Effector CD8-positive, alpha-beta T cell (primary cell): ENCODE measurements around the gene ARHGEF3.

Source experiments
- DNase-seq: peaks from one replicate; lab custom pipeline; 2025; lab: John Stamatoyannopoulos, UW
- total RNA-seq, 4 experiments: gene quantifications; one replicate each; lab custom pipeline; 2026; lab: John Stamatoyannopoulos, UW

Gene ARHGEF3, protein sequence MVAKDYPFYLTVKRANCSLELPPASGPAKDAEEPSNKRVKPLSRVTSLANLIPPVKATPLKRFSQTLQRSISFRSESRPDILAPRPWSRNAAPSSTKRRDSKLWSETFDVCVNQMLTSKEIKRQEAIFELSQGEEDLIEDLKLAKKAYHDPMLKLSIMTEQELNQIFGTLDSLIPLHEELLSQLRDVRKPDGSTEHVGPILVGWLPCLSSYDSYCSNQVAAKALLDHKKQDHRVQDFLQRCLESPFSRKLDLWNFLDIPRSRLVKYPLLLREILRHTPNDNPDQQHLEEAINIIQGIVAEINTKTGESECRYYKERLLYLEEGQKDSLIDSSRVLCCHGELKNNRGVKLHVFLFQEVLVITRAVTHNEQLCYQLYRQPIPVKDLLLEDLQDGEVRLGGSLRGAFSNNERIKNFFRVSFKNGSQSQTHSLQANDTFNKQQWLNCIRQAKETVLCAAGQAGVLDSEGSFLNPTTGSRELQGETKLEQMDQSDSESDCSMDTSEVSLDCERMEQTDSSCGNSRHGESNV
- 174 to 267 (median 213) reads per million in 4 experiments for total RNA-seq

DNA sequence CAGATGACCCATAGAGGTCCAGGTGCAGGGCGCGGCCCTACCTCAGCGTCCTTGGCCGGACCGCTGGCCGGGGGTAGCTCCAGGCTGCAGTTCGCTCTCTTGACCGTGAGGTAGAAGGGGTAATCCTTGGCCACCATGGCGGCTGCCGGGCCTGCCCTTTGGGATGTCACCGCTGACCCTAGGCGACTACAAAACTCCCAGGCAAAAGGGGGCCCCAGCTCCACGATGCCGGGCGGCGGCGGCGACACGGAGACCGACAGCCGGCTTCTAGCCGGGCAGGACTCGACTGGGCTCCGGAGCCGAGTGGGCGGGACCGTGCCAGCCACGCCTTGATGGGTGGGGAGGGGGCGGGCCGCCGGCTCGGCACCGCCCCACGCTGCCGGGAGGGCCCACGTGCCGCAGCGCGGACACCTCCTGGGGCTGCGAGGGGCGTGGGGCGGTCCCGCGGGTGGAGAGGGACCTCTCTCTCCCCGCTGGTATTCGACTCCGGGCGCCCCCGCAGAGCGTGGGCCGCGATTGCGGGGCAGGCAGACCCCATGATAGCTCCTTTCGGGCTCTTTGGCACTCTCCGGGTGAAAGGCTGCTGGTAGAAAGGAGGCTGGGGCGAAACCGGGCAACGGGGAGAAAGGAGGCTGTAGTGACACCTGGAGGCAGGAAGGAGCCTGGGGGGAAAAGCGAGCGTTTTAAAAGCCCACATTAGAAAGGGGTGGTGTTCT, at the start of gene ARHGEF3:
TSS of gene ARHGEF3 (minus strand) at position 288 of the 716 bp plus-strand sequence. CDS start at position 137, 151 bp downstream.
- peak; percentile 79 for DNase-seq

DNA sequence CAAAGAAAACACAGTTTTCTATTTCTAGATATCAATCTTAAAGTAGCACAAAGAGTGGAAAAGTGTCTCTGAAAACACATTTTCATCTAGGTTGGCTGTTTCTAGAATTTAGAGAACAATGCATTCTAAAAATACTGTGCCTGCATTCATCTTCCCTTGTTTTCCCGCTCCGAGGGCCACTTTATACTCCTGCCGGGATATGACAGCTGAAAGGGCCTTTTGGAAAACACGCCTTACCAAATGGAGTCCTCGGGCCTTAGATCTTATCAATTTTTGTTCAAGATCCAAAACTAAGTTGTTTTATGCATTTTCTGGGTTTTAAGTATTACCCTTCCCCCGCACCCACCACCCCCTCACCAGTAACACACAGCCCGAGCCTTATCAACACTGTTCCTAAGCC, 47.9 kb upstream of the ARHGEF3 start:
- no peak for DNase-seq

DNA sequence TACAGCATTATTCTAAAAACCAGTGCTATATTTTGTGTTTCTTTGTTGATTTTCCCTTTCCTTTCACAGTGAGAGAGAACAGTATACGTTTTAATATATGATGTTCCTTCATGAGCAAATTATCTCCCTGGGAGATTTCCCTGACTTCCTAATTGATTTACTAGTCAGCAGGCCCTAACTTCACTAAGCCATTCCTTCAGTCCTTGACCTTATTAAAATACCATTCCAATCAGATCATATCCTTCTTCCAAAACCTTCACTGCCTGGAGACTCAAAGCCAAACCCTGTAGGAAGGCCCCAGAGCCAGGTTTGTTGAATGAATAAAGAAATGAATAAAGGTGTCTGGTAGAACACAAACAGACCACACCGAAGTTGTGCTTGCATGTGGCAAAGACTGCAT, 43.8 kb upstream of the ARHGEF3 start:
- no peak for DNase-seq

DNA sequence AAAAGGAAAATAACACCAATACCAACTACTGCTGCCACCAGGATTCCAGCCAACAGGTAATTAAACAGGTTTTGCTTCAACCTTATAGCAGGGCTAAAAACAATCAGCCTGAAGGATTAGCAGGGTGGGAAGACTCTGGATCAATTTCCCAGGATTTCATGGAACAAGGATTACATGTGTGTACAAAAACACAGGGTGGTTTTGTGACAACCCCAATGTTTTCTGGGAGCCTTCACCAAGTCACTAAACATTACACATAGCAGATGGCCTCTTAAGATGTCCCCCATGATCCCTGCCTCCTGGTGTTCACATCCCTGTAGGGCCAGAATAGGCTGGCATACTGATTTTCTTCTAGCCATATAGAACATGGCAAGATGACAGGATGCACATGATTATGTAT, 42.8 kb upstream of the ARHGEF3 start:
- no peak for DNase-seq

- no peak for DNase-seq
Observed at GRCh38 chr3:56839784-56840715, 38.3 kb upstream of the ARHGEF3 start.

DNA sequence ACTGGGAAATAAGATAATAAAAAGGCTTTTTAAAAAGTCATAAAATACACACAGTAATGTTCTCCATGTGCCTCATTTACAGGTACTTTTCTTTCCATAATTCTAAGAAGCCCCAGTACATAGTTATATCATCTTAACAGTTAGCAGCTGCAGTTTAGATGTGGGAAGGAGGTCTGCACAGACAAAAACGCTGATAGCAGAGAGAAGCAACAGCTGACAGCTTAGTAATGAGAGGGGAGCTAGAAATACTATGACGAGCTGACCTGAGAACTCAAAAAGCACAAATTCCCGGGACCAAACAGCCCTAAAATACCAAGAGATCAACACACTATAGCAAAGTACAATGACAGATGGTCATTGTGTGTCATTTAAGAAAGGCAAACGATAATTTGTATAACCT, 36.7 kb upstream of the ARHGEF3 start:
- DNase-seq: no peak

GRCh38 chr3:56837196-56837955, 35.6 kb upstream of the ARHGEF3 start:
- no peak for DNase-seq

DNA sequence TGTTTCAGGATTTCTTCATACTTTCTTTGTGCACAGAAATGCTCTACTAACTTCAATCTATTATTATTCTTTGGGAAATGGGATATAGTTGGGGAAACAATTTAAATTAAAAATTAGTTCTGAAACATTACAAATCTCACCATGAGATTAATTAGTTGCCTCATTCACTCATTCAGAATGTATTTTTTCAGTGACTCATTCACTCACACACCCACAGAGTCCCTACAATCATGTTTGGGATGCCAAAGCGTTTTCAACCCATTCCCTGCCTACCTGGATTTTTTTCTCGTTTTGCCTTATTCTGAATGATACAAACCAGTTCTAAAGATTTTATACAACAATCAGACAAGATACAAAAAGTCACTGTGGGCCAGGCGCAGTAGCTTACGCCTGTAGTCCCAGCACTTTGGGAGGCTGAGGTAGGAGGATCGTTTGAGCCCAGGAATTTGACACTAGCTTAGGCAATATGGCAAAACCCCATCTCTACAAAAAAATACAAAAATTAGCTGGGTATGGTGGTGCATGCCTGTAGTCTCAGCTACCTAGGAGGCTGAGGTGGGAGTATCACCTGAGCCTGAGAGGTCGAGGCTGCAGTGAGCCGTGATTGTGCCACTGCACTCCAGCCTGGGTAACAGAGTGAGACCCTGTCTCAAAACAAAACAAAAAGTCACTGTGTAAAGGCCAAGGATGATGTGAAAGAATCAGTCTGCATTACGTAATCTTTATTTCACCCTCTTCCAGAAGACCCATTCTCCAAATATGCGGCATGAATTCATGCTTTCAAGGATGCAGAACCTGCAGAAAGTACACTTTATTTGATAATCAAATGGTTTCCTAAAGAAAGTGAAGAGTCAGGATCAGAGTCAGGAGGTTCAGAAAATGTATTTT, 34.8 kb upstream of the ARHGEF3 start:
- DNase-seq: no peak

GRCh38 chr3:56835650-56836227, 34.0 kb upstream of the ARHGEF3 start:
- DNase-seq: no peak

DNA sequence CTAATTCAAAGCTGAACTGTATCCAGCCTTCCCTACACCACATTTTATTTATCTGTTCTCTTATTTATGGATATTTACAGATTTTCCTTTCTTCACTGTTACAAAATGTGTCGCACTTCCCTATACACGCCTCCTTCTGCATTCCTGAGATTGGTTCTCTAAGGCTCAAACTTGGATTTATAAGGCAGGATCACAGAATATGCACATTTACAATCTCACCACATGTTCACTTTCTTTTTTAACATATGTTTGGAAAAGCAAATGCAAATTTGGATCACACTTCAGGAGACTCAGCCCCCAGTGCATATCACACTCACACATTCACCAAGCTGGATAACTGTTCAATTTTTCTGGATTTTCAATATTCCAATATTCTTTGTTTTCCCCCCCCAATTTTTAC, 31.8 kb upstream of the ARHGEF3 start:
- no peak for DNase-seq

GRCh38 chr3:56833022-56833421, 31.3 kb upstream of the ARHGEF3 start:
- no peak for DNase-seq

- no peak for DNase-seq
Observed at GRCh38 chr3:56831572-56831971, 29.8 kb upstream of the ARHGEF3 start.

- no peak for DNase-seq
Observed at GRCh38 chr3:56830884-56831283, 29.1 kb upstream of the ARHGEF3 start.

- DNase-seq: no peak
Observed at GRCh38 chr3:56829533-56829932, 27.8 kb upstream of the ARHGEF3 start.

DNA sequence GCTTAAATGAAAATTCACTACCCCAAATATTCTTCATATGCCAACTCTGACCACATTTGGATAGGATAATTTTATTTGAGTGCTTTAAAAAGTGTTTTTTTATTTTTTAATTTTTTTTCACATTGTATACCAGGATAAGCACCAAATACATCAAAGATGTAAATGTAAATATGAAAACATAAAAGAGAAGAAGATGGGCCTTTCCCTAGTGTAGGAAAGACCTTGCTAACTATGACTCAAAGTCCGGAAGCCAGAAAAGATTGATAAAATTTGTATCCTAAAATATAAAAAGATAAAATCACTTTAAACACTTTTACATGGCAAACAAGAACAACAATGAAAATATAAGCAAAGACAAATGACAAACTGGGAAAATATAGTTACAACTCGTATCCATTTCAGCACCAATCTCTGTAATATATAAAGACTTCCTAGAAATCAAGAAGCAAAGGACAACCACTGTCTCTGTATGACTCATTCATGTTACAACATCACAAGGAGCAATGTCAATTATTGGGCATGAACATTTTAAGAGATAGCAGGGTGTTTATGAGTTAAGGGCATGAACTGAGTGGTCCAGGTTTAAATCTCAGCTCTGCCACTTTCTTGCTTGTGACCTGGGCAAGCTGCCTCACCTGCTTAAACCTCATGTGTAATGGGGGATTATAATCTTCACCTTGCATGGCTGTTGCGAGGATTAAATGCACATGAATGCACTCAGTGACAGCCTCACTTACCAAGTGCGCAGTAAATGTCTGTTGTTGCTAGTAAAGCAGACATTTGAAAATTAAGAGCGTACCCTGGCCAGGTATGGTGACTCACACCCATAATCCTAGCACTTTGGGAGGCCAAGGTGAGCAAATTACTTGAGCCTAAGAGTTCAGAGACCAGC, 25.3 kb upstream of the ARHGEF3 start:
- no peak for DNase-seq

- DNase-seq: no peak
Observed at GRCh38 chr3:56825567-56826438, 24.1 kb upstream of the ARHGEF3 start.

GRCh38 chr3:56823984-56824703, 22.4 kb upstream of the ARHGEF3 start:
- no peak for DNase-seq
